GM23338 (cell line): Measurements from ENCODE around the gene RTCA. TPM values are rescaled to one million over a fixed set of nuclear protein-coding genes. Genes with fewer than 3 reads are reported as not detected.

Experiments
- ATAC-seq: fragments of 200-7000 bp; cut with Tn5 transposase; 3 replicates; pipeline ENCODE4 v1.9.1; 2020
- DNase-seq: peaks from one replicate; pipeline ENCODE4 v3.0.0-alpha.2; 2015; ENCODE audit warnings: low spot score
- H2AFZ ChIP-seq: fragments of 200-600 bp; sonication (generic); 2 replicates; pipeline ENCODE4 v1.8.0; 2016; ENCODE audit warnings: antibody characterized with exemption, mild to moderate bottlenecking, moderate library complexity
- H3F3A ChIP-seq: fragments of 200-600 bp; sonication (generic); replicated peaks from 2 replicates; pipeline ENCODE4 v1.8.0; 2017; ENCODE audit warnings: antibody characterized with exemption, mixed run types, low read depth
- H3K27ac ChIP-seq: fragments of 200-600 bp; sonication (generic); 2 replicates; pipeline ENCODE4 v1.6.1; 2016; ENCODE audit warnings: low read depth
- H3K27me3 ChIP-seq: fragments of 200-600 bp; sonication (generic); 2 replicates; pipeline ENCODE4 v1.8.0; 2016; ENCODE audit warnings: mild to moderate bottlenecking, mixed run types, moderate library complexity; ENCODE audit not compliant: insufficient read depth
- H3K36me3 ChIP-seq: fragments of 200-600 bp; sonication (generic); 2 replicates; pipeline ENCODE4 v1.8.0; 2016; ENCODE audit warnings: mild to moderate bottlenecking; ENCODE audit not compliant: insufficient read depth
- H3K4me1 ChIP-seq: fragments of 200-600 bp; sonication (generic); 2 replicates; pipeline ENCODE4 v1.8.0; 2016; ENCODE audit warnings: mild to moderate bottlenecking, moderate library complexity; ENCODE audit not compliant: insufficient read depth
- H3K4me2 ChIP-seq: fragments of 200-600 bp; sonication (generic); 2 replicates; pipeline ENCODE4 v1.7.1; 2017; ENCODE audit warnings: mixed run types
- H3K4me3 ChIP-seq: fragments of 200-600 bp; sonication (generic); 2 replicates; pipeline ENCODE4 v1.6.1; 2016; ENCODE audit warnings: mixed run types
- H3K79me2 ChIP-seq: fragments of 200-600 bp; sonication (generic); replicated peaks from 2 replicates; pipeline ENCODE4 v1.8.0; 2017; ENCODE audit warnings: mild to moderate bottlenecking; ENCODE audit not compliant: insufficient read depth
- H3K9me2 ChIP-seq: fragments of 200-600 bp; sonication (generic); 2 replicates; pipeline ENCODE4 v1.8.0; 2017; ENCODE audit not compliant: insufficient read depth
- H4K20me1 ChIP-seq: fragments of 200-600 bp; sonication (generic); replicated peaks from 2 replicates; pipeline ENCODE4 v1.8.0; 2017; ENCODE audit warnings: mild to moderate bottlenecking; ENCODE audit not compliant: insufficient read depth
- H3K27ac Mint-ChIP-seq: 2 replicates; pipeline ENCODE4 v1.8.0; 2020; ENCODE audit warnings: inconsistent platforms, mild to moderate bottlenecking, moderate library complexity, mixed read lengths
- H3K27me3 Mint-ChIP-seq: 3 replicates; pipeline ENCODE4 v1.8.0; 2022; ENCODE audit warnings: low read depth, mild to moderate bottlenecking, moderate library complexity, mixed read lengths, inconsistent platforms; ENCODE audit not compliant: insufficient read depth, poor library complexity
- H3K36me3 Mint-ChIP-seq: 3 replicates; pipeline ENCODE4 v1.8.0; 2021; ENCODE audit warnings: low read depth, mild to moderate bottlenecking, inconsistent platforms, moderate library complexity, mixed read lengths
- H3K4me1 Mint-ChIP-seq: 3 replicates; pipeline ENCODE4 v1.8.0; 2020; ENCODE audit warnings: mild to moderate bottlenecking, inconsistent platforms, mixed read lengths
- H3K4me3 Mint-ChIP-seq: 3 replicates; pipeline ENCODE4 v1.8.0; 2021; ENCODE audit warnings: moderate library complexity, mild to moderate bottlenecking, inconsistent platforms, mixed read lengths
- H3K9me3 Mint-ChIP-seq: 3 replicates; pipeline ENCODE4 v1.8.0; 2020; ENCODE audit warnings: moderate library complexity, mild to moderate bottlenecking, inconsistent platforms, mixed read lengths
- CREB1 ChIP-seq: fragments of 250-450 bp; sonication (Bioruptor Pico); IDR thresholded peaks from 2 replicates; pipeline ENCODE4 v1.5.0; 2020; ENCODE audit warnings: low read depth, mild to moderate bottlenecking, moderate library complexity
- EZH2phosphoT487 ChIP-seq: fragments of 200-600 bp; sonication (generic); IDR thresholded peaks from one replicate; pipeline ENCODE4 v1.8.1; 2018; ENCODE audit warnings: antibody characterized with exemption; ENCODE audit not compliant: unreplicated experiment
- JUNB ChIP-seq: IDR thresholded peaks from one replicate; pipeline ENCODE4 v1.6.1; 2016; ENCODE audit warnings: antibody characterized with exemption; ENCODE audit not compliant: unreplicated experiment
- NANOG ChIP-seq: IDR thresholded peaks from 2 replicates; pipeline ENCODE4 v1.6.1; 2016; ENCODE audit warnings: antibody characterized with exemption, borderline replicate concordance
- STAT1 ChIP-seq: IDR thresholded peaks from one replicate; pipeline ENCODE4 v1.6.1; 2016; ENCODE audit warnings: antibody characterized with exemption; ENCODE audit not compliant: unreplicated experiment
- polyA plus RNA-seq: library from polyadenylated mRNA; unstranded; fragments of >200 nt; fragmentation: Nextera tagmentation; extraction: Ambion mirVana; gene quantifications from 2 replicates; pipeline ENCODE4 v1.2.1, GENCODE V29; 2016
- total RNA-seq: library from RNA; depleted of rRNA; stranded (reverse); fragments of >200 nt; shearing (Covaris generic); gene quantifications from 2 replicates; pipeline ENCODE4 v1.2.3, GENCODE V29; 2014
- TF ChIP-seq, protein P1 (sequence below): fragments of 250-450 bp; sonication (Bioruptor Pico); IDR thresholded peaks from 2 replicates; pipeline ENCODE4 v1.5.0; 2020; ENCODE audit warnings: mild to moderate bottlenecking, moderate library complexity
- TF ChIP-seq, protein P2 (sequence below): IDR thresholded peaks from 2 replicates; pipeline ENCODE4 v1.6.1; 2016; ENCODE audit warnings: antibody characterized with exemption

The RTCA gene
- total and polyA plus RNA-seq, 2 experiments from 2014 or later = 36.6 TPM

DNA sequence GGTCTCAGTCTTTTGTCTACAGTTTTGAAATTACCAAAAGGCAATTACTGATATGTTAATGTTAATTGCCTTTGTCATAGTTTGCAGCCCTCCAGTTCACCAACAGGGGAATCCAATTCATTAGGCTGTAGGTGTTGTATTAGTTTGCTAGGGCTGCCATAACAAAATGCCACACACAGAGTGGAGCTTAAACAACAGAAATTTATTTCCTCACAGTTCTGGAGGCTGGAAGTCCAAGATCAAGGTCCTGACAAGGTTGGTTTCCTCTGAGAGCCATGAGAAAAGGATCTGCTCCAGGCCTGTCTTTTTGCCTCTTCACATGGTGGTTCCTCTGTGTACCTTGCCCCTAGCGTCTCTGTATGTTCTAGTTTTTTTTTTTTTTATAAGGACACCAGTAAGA lies 1.3 kb downstream of the RTCA start (continued):
- TF ChIP-seq, protein P1, sequence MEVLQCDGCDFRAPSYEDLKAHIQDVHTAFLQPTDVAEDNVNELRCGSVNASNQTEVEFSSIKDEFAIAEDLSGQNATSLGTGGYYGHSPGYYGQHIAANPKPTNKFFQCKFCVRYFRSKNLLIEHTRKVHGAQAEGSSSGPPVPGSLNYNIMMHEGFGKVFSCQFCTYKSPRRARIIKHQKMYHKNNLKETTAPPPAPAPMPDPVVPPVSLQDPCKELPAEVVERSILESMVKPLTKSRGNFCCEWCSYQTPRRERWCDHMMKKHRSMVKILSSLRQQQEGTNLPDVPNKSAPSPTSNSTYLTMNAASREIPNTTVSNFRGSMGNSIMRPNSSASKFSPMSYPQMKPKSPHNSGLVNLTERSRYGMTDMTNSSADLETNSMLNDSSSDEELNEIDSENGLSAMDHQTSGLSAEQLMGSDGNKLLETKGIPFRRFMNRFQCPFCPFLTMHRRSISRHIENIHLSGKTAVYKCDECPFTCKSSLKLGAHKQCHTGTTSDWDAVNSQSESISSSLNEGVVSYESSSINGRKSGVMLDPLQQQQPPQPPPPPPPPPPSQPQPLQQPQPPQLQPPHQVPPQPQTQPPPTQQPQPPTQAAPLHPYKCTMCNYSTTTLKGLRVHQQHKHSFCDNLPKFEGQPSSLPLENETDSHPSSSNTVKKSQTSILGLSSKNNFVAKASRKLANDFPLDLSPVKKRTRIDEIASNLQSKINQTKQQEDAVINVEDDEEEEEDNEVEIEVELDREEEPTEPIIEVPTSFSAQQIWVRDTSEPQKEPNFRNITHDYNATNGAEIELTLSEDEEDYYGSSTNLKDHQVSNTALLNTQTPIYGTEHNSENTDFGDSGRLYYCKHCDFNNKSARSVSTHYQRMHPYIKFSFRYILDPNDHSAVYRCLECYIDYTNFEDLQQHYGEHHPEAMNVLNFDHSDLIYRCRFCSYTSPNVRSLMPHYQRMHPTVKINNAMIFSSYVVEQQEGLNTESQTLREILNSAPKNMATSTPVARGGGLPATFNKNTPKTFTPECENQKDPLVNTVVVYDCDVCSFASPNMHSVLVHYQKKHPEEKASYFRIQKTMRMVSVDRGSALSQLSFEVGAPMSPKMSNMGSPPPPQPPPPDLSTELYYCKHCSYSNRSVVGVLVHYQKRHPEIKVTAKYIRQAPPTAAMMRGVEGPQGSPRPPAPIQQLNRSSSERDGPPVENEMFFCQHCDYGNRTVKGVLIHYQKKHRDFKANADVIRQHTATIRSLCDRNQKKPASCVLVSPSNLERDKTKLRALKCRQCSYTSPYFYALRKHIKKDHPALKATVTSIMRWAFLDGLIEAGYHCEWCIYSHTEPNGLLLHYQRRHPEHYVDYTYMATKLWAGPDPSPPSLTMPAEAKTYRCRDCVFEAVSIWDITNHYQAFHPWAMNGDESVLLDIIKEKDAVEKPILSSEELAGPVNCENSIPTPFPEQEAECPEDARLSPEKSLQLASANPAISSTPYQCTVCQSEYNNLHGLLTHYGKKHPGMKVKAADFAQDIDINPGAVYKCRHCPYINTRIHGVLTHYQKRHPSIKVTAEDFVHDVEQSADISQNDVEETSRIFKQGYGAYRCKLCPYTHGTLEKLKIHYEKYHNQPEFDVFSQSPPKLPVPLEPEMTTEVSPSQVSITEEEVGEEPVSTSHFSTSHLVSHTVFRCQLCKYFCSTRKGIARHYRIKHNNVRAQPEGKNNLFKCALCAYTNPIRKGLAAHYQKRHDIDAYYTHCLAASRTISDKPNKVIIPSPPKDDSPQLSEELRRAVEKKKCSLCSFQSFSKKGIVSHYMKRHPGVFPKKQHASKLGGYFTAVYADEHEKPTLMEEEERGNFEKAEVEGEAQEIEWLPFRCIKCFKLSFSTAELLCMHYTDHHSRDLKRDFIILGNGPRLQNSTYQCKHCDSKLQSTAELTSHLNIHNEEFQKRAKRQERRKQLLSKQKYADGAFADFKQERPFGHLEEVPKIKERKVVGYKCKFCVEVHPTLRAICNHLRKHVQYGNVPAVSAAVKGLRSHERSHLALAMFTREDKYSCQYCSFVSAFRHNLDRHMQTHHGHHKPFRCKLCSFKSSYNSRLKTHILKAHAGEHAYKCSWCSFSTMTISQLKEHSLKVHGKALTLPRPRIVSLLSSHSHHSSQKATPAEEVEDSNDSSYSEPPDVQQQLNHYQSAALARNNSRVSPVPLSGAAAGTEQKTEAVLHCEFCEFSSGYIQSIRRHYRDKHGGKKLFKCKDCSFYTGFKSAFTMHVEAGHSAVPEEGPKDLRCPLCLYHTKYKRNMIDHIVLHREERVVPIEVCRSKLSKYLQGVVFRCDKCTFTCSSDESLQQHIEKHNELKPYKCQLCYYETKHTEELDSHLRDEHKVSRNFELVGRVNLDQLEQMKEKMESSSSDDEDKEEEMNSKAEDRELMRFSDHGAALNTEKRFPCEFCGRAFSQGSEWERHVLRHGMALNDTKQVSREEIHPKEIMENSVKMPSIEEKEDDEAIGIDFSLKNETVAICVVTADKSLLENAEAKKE (CRISPR knock-in tag) = no peak
- no peak for TF ChIP-seq EZH2phosphoT487

DNA sequence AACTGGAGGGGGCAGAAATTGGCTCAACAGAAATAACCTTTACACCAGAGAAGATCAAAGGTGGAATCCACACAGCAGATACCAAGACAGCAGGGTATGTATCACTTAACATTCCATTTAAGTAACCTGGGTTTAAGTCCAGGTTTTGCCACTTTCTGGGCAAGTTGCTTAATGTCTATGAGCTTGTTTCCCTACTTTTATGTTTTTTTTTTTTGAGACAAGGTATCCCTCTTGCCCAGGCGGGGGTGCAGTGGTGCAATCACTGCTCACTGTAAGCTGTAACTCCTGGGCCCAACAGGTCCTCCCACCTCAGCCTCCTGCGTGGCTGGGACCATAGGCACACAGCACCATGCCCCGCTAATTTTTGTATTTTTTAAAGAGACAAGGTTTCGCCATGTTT lies 2.2 kb downstream of the RTCA start:
- DNase-seq = no peak
- peaks cover 13% of the 10 kb centered on the region for H3K27me3 Mint-ChIP-seq
- no peak for ATAC-seq
- Histone ChIP-seq H3F3A (no peaks in the 10 kb centered on the region), H3K4me2 (no peak overlapping the region), H3K9me2 (no peaks in the 10 kb centered on the region), H3K4me1 (peaks cover 6% of the 10 kb centered on the region), H4K20me1 (peaks cover 7% of the 10 kb centered on the region), H2AFZ (no peak overlapping the region), H3K36me3 (peaks cover 19% of the 10 kb centered on the region; the same call in 1 of the 2 replicates), H3K27me3 (no peaks in the 10 kb centered on the region), H3K4me3 (no peak overlapping the region), H3K79me2 (peaks cover 19% of the 10 kb centered on the region), H3K27ac (peak overlapping the region; percentile 36; the same call in 1 of the 2 replicates)
- no peak overlapping the region for H3K4me3 Mint-ChIP-seq
- no peak overlapping the region for H3K27ac Mint-ChIP-seq
- H3K4me1 Mint-ChIP-seq = peaks cover 5% of the 10 kb centered on the region; the same call in 2 of the 3 replicates
- H3K9me3 Mint-ChIP-seq = peaks cover 13% of the 10 kb centered on the region
- H3K36me3 Mint-ChIP-seq = peaks cover 67% of the 10 kb centered on the region
- TF ChIP-seq, protein P2, sequence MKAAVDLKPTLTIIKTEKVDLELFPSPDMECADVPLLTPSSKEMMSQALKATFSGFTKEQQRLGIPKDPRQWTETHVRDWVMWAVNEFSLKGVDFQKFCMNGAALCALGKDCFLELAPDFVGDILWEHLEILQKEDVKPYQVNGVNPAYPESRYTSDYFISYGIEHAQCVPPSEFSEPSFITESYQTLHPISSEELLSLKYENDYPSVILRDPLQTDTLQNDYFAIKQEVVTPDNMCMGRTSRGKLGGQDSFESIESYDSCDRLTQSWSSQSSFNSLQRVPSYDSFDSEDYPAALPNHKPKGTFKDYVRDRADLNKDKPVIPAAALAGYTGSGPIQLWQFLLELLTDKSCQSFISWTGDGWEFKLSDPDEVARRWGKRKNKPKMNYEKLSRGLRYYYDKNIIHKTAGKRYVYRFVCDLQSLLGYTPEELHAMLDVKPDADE = no peak
- TF ChIP-seq NANOG (no peak), CREB1 (CRISPR knock-in tag) (no peak), JUNB (no peak), STAT1 (no peak)
- TF ChIP-seq, protein P1 (CRISPR knock-in tag) = no peak
